ENCODE results near the gene KIAA1755.
"Not testable (repeated sequence)": the region's sequence is repeated elsewhere in the genome, so short reads cannot be mapped to it uniquely, and the experiment has no call there.

KIAA1755 gene

GRCh38 chr20:38252292-38253288 is 7.9 kb downstream of the KIAA1755 start:
- no peak overlapping the region for H3K9ac ChIP-seq
- H3K27me3 ChIP-seq (ENCODE audit: control insufficient read depth, insufficient read depth, low read length) = no peaks in the 10 kb centered on the region
- no peak overlapping the region for H2AFZ ChIP-seq
- no peaks in the 10 kb centered on the region for H3K79me2 ChIP-seq
- no peaks in the 10 kb centered on the region for H3K4me1 ChIP-seq
- H3K4me2 ChIP-seq (ENCODE audit: low read length) = no peak overlapping the region
- H3K4me3 ChIP-seq (ENCODE audit: low read depth, low read length) = no peak overlapping the region
- TF ChIP-seq, protein P1, sequence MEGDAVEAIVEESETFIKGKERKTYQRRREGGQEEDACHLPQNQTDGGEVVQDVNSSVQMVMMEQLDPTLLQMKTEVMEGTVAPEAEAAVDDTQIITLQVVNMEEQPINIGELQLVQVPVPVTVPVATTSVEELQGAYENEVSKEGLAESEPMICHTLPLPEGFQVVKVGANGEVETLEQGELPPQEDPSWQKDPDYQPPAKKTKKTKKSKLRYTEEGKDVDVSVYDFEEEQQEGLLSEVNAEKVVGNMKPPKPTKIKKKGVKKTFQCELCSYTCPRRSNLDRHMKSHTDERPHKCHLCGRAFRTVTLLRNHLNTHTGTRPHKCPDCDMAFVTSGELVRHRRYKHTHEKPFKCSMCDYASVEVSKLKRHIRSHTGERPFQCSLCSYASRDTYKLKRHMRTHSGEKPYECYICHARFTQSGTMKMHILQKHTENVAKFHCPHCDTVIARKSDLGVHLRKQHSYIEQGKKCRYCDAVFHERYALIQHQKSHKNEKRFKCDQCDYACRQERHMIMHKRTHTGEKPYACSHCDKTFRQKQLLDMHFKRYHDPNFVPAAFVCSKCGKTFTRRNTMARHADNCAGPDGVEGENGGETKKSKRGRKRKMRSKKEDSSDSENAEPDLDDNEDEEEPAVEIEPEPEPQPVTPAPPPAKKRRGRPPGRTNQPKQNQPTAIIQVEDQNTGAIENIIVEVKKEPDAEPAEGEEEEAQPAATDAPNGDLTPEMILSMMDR (IDR thresholded peaks at IDR 0.05) = no peak
- H3K9me3 ChIP-seq (ENCODE audit: control insufficient read depth, low read length) = no peaks in the 10 kb centered on the region
- H3K27ac ChIP-seq = no peak overlapping the region
- no peaks in the 10 kb centered on the region for H3K36me3 ChIP-seq (ENCODE audit: control insufficient read depth, insufficient read depth, low read length)

DNA sequence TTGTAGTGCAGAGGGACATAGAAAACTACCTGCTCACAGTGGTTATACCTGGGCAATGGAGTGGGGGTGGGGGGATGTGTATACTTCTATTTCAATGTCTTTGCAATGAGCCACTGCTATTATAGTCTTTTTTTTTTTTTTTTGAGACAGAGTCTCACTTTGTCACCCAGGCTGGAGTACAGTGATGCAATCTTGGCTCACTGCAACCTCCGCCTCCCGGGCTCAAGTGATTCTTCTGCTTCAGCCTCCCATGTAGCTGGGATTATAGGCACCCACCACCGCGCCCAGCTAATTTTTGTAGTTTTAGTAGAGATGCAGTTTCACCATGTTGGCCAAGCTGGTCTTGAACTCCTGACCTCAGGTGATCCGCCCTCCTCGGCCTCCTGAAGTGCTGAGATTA is 9.1 kb downstream of the KIAA1755 start:
- H3K4me3 ChIP-seq (ENCODE audit: low read depth, low read length) = not testable (repeated sequence)

GRCh38 chr20:38250609-38251008 is 9.9 kb downstream of the KIAA1755 start:
- H3K27ac ChIP-seq = no peak overlapping the region
- no peak overlapping the region for H3K4me3 ChIP-seq (ENCODE audit: low read depth, low read length)
- no peaks in the 10 kb centered on the region for H3K9me3 ChIP-seq (ENCODE audit: control insufficient read depth, low read length)
- no peaks in the 10 kb centered on the region for H3K79me2 ChIP-seq
- no peaks in the 10 kb centered on the region for H3K4me1 ChIP-seq
- H3K9ac ChIP-seq = no peak overlapping the region
- no peaks in the 10 kb centered on the region for H3K36me3 ChIP-seq (ENCODE audit: control insufficient read depth, insufficient read depth, low read length)
- no peak overlapping the region for H2AFZ ChIP-seq
- TF ChIP-seq, protein P1 (IDR thresholded peaks at IDR 0.05) = no peak
- no peak overlapping the region for H3K4me2 ChIP-seq (ENCODE audit: low read length)
- H3K27me3 ChIP-seq (ENCODE audit: control insufficient read depth, insufficient read depth, low read length) = no peaks in the 10 kb centered on the region

More for the DNA sequence above, 9.1 kb downstream of the KIAA1755 start:
- not testable (repeated sequence) for H2AFZ ChIP-seq; H3K27me3 ChIP-seq (ENCODE audit: control insufficient read depth, insufficient read depth, low read length); H3K9ac ChIP-seq; H3K36me3 ChIP-seq (ENCODE audit: control insufficient read depth, insufficient read depth, low read length); H3K27ac ChIP-seq; H3K4me1 ChIP-seq; H3K4me2 ChIP-seq (ENCODE audit: low read length); H3K79me2 ChIP-seq; H3K9me3 ChIP-seq (ENCODE audit: control insufficient read depth, low read length)

DNA sequence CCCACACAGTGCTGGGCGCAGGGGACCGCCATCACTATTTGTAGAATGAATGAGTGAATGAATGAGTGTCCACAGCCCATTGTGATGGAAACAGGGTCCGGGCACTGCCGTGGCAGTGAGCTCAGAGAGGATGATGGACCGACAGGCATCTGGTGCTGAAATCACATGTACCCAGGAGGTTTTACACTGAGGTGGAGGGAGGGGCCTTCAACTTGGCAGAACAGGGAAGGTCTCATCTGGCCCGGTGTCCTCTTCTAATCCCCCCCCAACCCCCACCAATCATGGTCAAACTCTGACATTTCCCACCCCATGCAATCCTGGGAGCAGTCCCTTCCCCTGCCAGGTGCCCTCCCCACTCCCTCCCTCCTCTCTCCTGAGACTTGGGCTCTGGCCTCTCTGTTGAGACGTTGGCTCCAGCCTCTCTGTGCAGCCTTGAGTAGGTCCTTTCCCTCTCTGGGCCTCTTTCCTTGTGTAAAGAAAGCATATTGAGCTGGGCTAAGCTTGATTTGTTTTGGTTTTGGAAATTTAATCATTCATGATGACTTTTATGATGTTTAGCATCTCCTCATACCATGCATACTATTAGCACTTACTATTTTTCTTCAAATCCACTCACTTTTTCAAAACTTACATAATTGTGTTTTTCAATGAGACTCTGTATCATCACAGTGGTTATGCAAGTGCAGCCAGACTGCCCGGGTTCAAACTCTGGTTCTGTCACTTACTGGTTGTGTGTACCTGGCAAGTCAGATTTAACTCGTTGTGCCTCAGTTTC is 10.8 kb downstream of the KIAA1755 start:
- Histone ChIP-seq H3K27me3 (ENCODE audit: control insufficient read depth, insufficient read depth, low read length) (no peaks in the 10 kb centered on the region), H3K4me2 (ENCODE audit: low read length) (no peak overlapping the region), H2AFZ (no peak overlapping the region), H3K9ac (no peak overlapping the region), H3K9me3 (ENCODE audit: control insufficient read depth, low read length) (no peaks in the 10 kb centered on the region), H3K27ac (no peak overlapping the region), H3K4me3 (ENCODE audit: low read depth, low read length) (no peak overlapping the region), H3K4me1 (no peaks in the 10 kb centered on the region), H3K36me3 (ENCODE audit: control insufficient read depth, insufficient read depth, low read length) (no peaks in the 10 kb centered on the region), H3K79me2 (no peaks in the 10 kb centered on the region)
- TF ChIP-seq, protein P1 (IDR thresholded peaks at IDR 0.05) = no peak

- Histone ChIP-seq H3K9me3 (ENCODE audit: control insufficient read depth, low read length) (no peaks in the 10 kb centered on the region), H3K4me3 (ENCODE audit: low read depth, low read length) (no peak overlapping the region), H3K27me3 (ENCODE audit: control insufficient read depth, insufficient read depth, low read length) (no peaks in the 10 kb centered on the region), H3K4me1 (no peaks in the 10 kb centered on the region), H2AFZ (no peak overlapping the region), H3K9ac (no peak overlapping the region), H3K27ac (no peak overlapping the region), H3K79me2 (no peaks in the 10 kb centered on the region), H3K36me3 (ENCODE audit: control insufficient read depth, insufficient read depth, low read length) (no peaks in the 10 kb centered on the region), H3K4me2 (ENCODE audit: low read length) (no peak overlapping the region)
- TF ChIP-seq, protein P1 (IDR thresholded peaks at IDR 0.05) = no peak
Measured at GRCh38 chr20:38248133-38248532, 12.4 kb downstream of the KIAA1755 start.

- not testable (repeated sequence) for H3K27me3 ChIP-seq (ENCODE audit: control insufficient read depth, insufficient read depth, low read length); H3K4me2 ChIP-seq (ENCODE audit: low read length); H3K79me2 ChIP-seq; H3K4me1 ChIP-seq; H3K9me3 ChIP-seq (ENCODE audit: control insufficient read depth, low read length); H3K36me3 ChIP-seq (ENCODE audit: control insufficient read depth, insufficient read depth, low read length); H3K27ac ChIP-seq; H3K9ac ChIP-seq; H2AFZ ChIP-seq; H3K4me3 ChIP-seq (ENCODE audit: low read depth, low read length)
Measured at GRCh38 chr20:38247725-38248124, 12.8 kb downstream of the KIAA1755 start.
